Keratinocyte (primary cell): ENCODE results near the gene ADCYAP1R1. TPM values are rescaled to one million over a fixed set of nuclear protein-coding genes. Genes with fewer than 3 reads are reported as not detected.

Experiments used
- DNase-seq: peaks from one replicate; pipeline ENCODE4 v3.0.0-alpha.2; 2011; ENCODE audit warnings: low read depth, missing footprints, low spot score
- FAIRE-seq: peaks from 2 replicates; lab custom pipeline; 2011; peaks lifted over from hg19 to GRCh38; lab: Jason Lieb, UNC
- H2AFZ ChIP-seq: 2 replicates; pipeline ENCODE4 v1.6.0; 2012; ENCODE audit warnings: low read length, control low read depth, inconsistent platforms; ENCODE audit not compliant: control insufficient read depth
- H3K27ac ChIP-seq: 2 replicates; pipeline ENCODE4 v1.5.1; 2011; ENCODE audit warnings: low read length; ENCODE audit not compliant: control insufficient read depth, insufficient read depth
- H3K27me3 ChIP-seq: 3 replicates; pipeline ENCODE4 v1.6.0; 2011; ENCODE audit warnings: low read length; ENCODE audit not compliant: control insufficient read depth, insufficient read depth; ENCODE audit errors: extremely low read depth
- H3K36me3 ChIP-seq, 2 experiments: 2 replicates in 1 of 2; 3 replicates in 1 of 2; pipeline ENCODE4 v1.5.1; 2011; ENCODE audit warnings: low read length in 2 of 2, mild to moderate bottlenecking in 1 of 2; ENCODE audit not compliant: control insufficient read depth in 2 of 2, insufficient read depth in 2 of 2; ENCODE audit errors: extremely low read depth in 1 of 2
- H3K4me1 ChIP-seq: 3 replicates; pipeline ENCODE4 v1.5.1; 2011; ENCODE audit warnings: low read length; ENCODE audit not compliant: control insufficient read depth, insufficient read depth; ENCODE audit errors: extremely low read depth
- H3K4me2 ChIP-seq: 3 replicates; pipeline ENCODE4 v1.6.0; 2011; ENCODE audit warnings: low read depth, low read length; ENCODE audit not compliant: control insufficient read depth, insufficient read depth; ENCODE audit errors: extremely low read depth
- H3K4me3 ChIP-seq, 3 experiments: fragments of 200-600 bp in 1 of 3; sonication (generic) in 1 of 3; 2 replicates in 2 of 3; 3 replicates in 1 of 3; pipeline ENCODE4 v1.5.1; 2011 to 2016; ENCODE audit warnings: low read length in 3 of 3, mild to moderate bottlenecking in 3 of 3, control low read depth in 2 of 3, inconsistent platforms in 1 of 3, low read depth in 1 of 3, mixed read lengths in 1 of 3, mixed run types in 1 of 3, moderate library complexity in 1 of 3; ENCODE audit not compliant: control insufficient read depth in 2 of 3, insufficient read depth in 2 of 3; ENCODE audit errors: extremely low read depth in 1 of 3
- H3K79me2 ChIP-seq: 2 replicates; pipeline ENCODE4 v1.6.0; 2012; ENCODE audit warnings: low read length; ENCODE audit not compliant: control insufficient read depth, insufficient read depth
- H3K9ac ChIP-seq: 3 replicates; pipeline ENCODE4 v1.6.0; 2011; ENCODE audit warnings: low read length; ENCODE audit not compliant: control insufficient read depth, insufficient read depth; ENCODE audit errors: extremely low read depth
- H3K9me1 ChIP-seq: 3 replicates; pipeline ENCODE4 v1.6.0; 2011; ENCODE audit warnings: low read length; ENCODE audit not compliant: control insufficient read depth, insufficient read depth; ENCODE audit errors: extremely low read depth
- H3K9me3 ChIP-seq: 2 replicates; pipeline ENCODE4 v1.5.1; 2012; ENCODE audit warnings: low read depth, low read length; ENCODE audit not compliant: control insufficient read depth
- H4K20me1 ChIP-seq: 3 replicates; pipeline ENCODE4 v1.6.0; 2011; ENCODE audit warnings: low read length; ENCODE audit not compliant: control insufficient read depth, insufficient read depth; ENCODE audit errors: extremely low read depth
- CTCF ChIP-seq, 3 experiments: IDR thresholded peaks in 1 of 3; conservative IDR thresholded peaks in 1 of 3; optimal IDR thresholded peaks in 1 of 3; 2 replicates in 2 of 3; 3 replicates in 1 of 3; pipeline versions ENCODE3 to v1.5.1; 2011; ENCODE audit warnings: low read length in 3 of 3, mild to moderate bottlenecking in 3 of 3, moderate library complexity in 2 of 3, control low read depth in 1 of 3, inconsistent platforms in 1 of 3; ENCODE audit not compliant: insufficient read depth in 2 of 3; ENCODE audit errors: extremely low read depth in 1 of 3
- EZH2 ChIP-seq: IDR thresholded peaks from one replicate; pipeline ENCODE4 v1.6.1; 2012; ENCODE audit warnings: inconsistent platforms, mild to moderate bottlenecking, low read length, moderate library complexity
- dilution Hi-C: fragments of 300-500 bp; cut with MboI; formaldehyde crosslinking; loops from one replicate; pipeline ENCODE4 v1.7.0; 2020; ENCODE audit warnings: low sequenced_read_pairs; ENCODE audit not compliant: extremely low pct_ligation_motif_present
- polyA plus RNA-seq, 5 experiments: library from polyadenylated mRNA; depleted of rRNA in 3 of 5; stranded (reverse) in 3 of 5; stranded (forward) in 1 of 5; unstranded in 1 of 5; fragments of >200 nt; gene quantifications; 1 replicate in 1 of 5; 2 replicates in 3 of 5; 3 replicates in 1 of 5; pipeline versions ENCODE4 v1.2.1 to v1.2.3, GENCODE V29; 2011 to 2012; ENCODE audit warnings: missing spikeins in 2 of 5, low read depth in 1 of 5, low replicate concordance in 1 of 5

Gene ADCYAP1R1
- polyA plus RNA-seq, 1 donor (not counting 4 experiments of a cell fraction or from before 2014, with no cell fraction given) = not detected

- H3K4me2 ChIP-seq = no peak overlapping the region
- no peaks in the 10 kb centered on the region for H3K36me3 ChIP-seq
- dilution Hi-C loops = no loop called here
- no peak overlapping the region for H3K4me3 ChIP-seq
- no peak for DNase-seq
- no peaks in the 10 kb centered on the region for H3K4me1 ChIP-seq
- FAIRE-seq = no peak
- no peaks in the 10 kb centered on the region for H3K79me2 ChIP-seq
- H3K27ac ChIP-seq = no peak overlapping the region
- H4K20me1 ChIP-seq = no peaks in the 10 kb centered on the region
- H3K9ac ChIP-seq = no peak overlapping the region
- peaks cover 5% of the 10 kb centered on the region for H3K27me3 ChIP-seq
- no peaks in the 10 kb centered on the region for H3K9me3 ChIP-seq
- no peak overlapping the region for H2AFZ ChIP-seq
- no peak for TF ChIP-seq EZH2
- TF ChIP-seq CTCF (optimal IDR thresholded peaks at IDR 0.05 in 1 of 3, IDR thresholded peaks at IDR 0.05 in 1 of 3, conservative IDR thresholded peaks at IDR 0.05 in 1 of 3; ENCODE audit: extremely low read depth in 1 of 3, insufficient read depth in 2 of 3, low read length in 3 of 3) = no peak
- H3K9me1 ChIP-seq = no peaks in the 10 kb centered on the region
Measured at GRCh38 chr7:31071645-31072029, 19.5 kb downstream of the ADCYAP1R1 start.

GRCh38 chr7:31073326-31074119, 21.4 kb downstream of the ADCYAP1R1 start:
- TF ChIP-seq CTCF (optimal IDR thresholded peaks at IDR 0.05 in 1 of 3, IDR thresholded peaks at IDR 0.05 in 1 of 3, conservative IDR thresholded peaks at IDR 0.05 in 1 of 3; ENCODE audit: extremely low read depth in 1 of 3, insufficient read depth in 2 of 3, low read length in 3 of 3) (no peak), EZH2 (no peak)
- H3K9me3 ChIP-seq = no peaks in the 10 kb centered on the region
- no peak overlapping the region for H3K4me2 ChIP-seq
- FAIRE-seq (no peak), DNase-seq (no peak)
- H3K27ac ChIP-seq = no peak overlapping the region
- H3K9ac ChIP-seq = no peak overlapping the region
- no peaks in the 10 kb centered on the region for H3K4me1 ChIP-seq
- peaks cover 5% of the 10 kb centered on the region for H3K27me3 ChIP-seq
- no peaks in the 10 kb centered on the region for H3K36me3 ChIP-seq
- dilution Hi-C loops = no loop called here
- no peaks in the 10 kb centered on the region for H3K79me2 ChIP-seq
- H4K20me1 ChIP-seq = no peaks in the 10 kb centered on the region
- H3K4me3 ChIP-seq = no peak overlapping the region
- no peak overlapping the region for H2AFZ ChIP-seq
- no peaks in the 10 kb centered on the region for H3K9me1 ChIP-seq
